H9 (cell line): Measurements from ENCODE around the gene CLRN3. TPM values are rescaled to one million over a fixed set of nuclear protein-coding genes. Genes with fewer than 3 reads are reported as not detected.

Experiments
- DNase-seq: peaks from one replicate; pipeline ENCODE4 v3.0.0-alpha.2; 2017
- H2AFZ ChIP-seq: one replicate; pipeline ENCODE4 v1.6.1; 2013; ENCODE audit warnings: mild to moderate bottlenecking, low read length, control low read depth, moderate library complexity
- H2AK5ac ChIP-seq: 2 replicates; pipeline ENCODE4 v1.6.1; 2013; ENCODE audit warnings: low read length, control low read depth, mixed read lengths; ENCODE audit not compliant: insufficient read length
- H2BK120ac ChIP-seq: one replicate; pipeline ENCODE4 v1.6.1; 2013; ENCODE audit warnings: low read depth, mild to moderate bottlenecking, low read length, control low read depth, inconsistent platforms; ENCODE audit not compliant: poor library complexity, severe bottlenecking
- H2BK12ac ChIP-seq: 2 replicates; pipeline ENCODE4 v1.6.1; 2013; ENCODE audit warnings: low read length, control low read depth, mixed read lengths, low read depth; ENCODE audit not compliant: insufficient read length
- H2BK15ac ChIP-seq: 2 replicates; pipeline ENCODE4 v1.6.1; 2013; ENCODE audit warnings: low read depth, low read length, control low read depth
- H2BK20ac ChIP-seq: one replicate; pipeline ENCODE4 v1.6.1; 2013; ENCODE audit warnings: low read depth, mild to moderate bottlenecking, low read length, control low read depth, inconsistent platforms; ENCODE audit not compliant: poor library complexity, severe bottlenecking
- H2BK5ac ChIP-seq: 2 replicates; pipeline ENCODE4 v1.6.1; 2013; ENCODE audit warnings: low read length, control low read depth, mixed read lengths; ENCODE audit not compliant: insufficient read length
- H3K14ac ChIP-seq: 2 replicates; pipeline ENCODE4 v1.6.1; 2013; ENCODE audit warnings: low read length, control low read depth; ENCODE audit not compliant: insufficient read depth
- H3K18ac ChIP-seq: 2 replicates; pipeline ENCODE4 v1.6.1; 2013; ENCODE audit warnings: low read depth, mild to moderate bottlenecking, mixed read lengths, low read length, control low read depth; ENCODE audit not compliant: insufficient read length
- H3K23ac ChIP-seq: 2 replicates; pipeline ENCODE4 v1.6.1; 2013; ENCODE audit warnings: low read length, control low read depth, mixed read lengths, low read depth; ENCODE audit not compliant: insufficient read length
- H3K23me2 ChIP-seq: 2 replicates; pipeline ENCODE4 v1.6.1; 2013; ENCODE audit warnings: low read depth, mild to moderate bottlenecking, mixed read lengths, low read length, control low read depth; ENCODE audit not compliant: insufficient read length, poor library complexity, severe bottlenecking
- H3K27ac ChIP-seq: 2 replicates; pipeline ENCODE4 v1.5.1; 2013; ENCODE audit warnings: low read length, control low read depth, mixed read lengths, low read depth; ENCODE audit not compliant: insufficient read length
- H3K27me3 ChIP-seq: 2 replicates; pipeline ENCODE4 v1.6.1; 2013; ENCODE audit warnings: low read length, control low read depth, inconsistent platforms; ENCODE audit not compliant: insufficient read depth
- H3K4ac ChIP-seq: 2 replicates; pipeline ENCODE4 v1.6.1; 2013; ENCODE audit warnings: low read depth, mild to moderate bottlenecking, control low read depth, inconsistent platforms, low read length, moderate library complexity
- H3K4me1 ChIP-seq: 2 replicates; pipeline ENCODE4 v1.6.1; 2013; ENCODE audit warnings: low read length, control low read depth, inconsistent platforms; ENCODE audit not compliant: insufficient read depth
- H3K4me2 ChIP-seq: 2 replicates; pipeline ENCODE4 v1.6.1; 2013; ENCODE audit warnings: low read length, control low read depth, mixed read lengths; ENCODE audit not compliant: insufficient read length, insufficient read depth
- H3K56ac ChIP-seq: 2 replicates; pipeline ENCODE4 v1.6.1; 2013; ENCODE audit warnings: low read depth, mild to moderate bottlenecking, mixed read lengths, low read length, control low read depth; ENCODE audit not compliant: insufficient read length
- H3K79me1 ChIP-seq: 2 replicates; pipeline ENCODE4 v1.6.1; 2013; ENCODE audit warnings: low read depth, mild to moderate bottlenecking, moderate library complexity, low read length, control low read depth, inconsistent platforms; ENCODE audit not compliant: insufficient read depth, poor library complexity, severe bottlenecking
- H3K79me2 ChIP-seq: 2 replicates; pipeline ENCODE4 v1.6.1; 2013; ENCODE audit warnings: low read length, control low read depth, inconsistent platforms; ENCODE audit not compliant: insufficient read depth
- H3K9ac ChIP-seq: 2 replicates; pipeline ENCODE4 v1.6.1; 2013; ENCODE audit warnings: low read length, control low read depth, mixed read lengths; ENCODE audit not compliant: insufficient read length; ENCODE audit errors: extremely low read depth
- H3K9me3 ChIP-seq: one replicate; pipeline ENCODE4 v1.6.1; 2013; ENCODE audit warnings: low read depth, low read length, inconsistent platforms; ENCODE audit not compliant: control insufficient read depth
- H3T11ph ChIP-seq: one replicate; pipeline ENCODE4 v1.6.1; 2013; ENCODE audit warnings: mild to moderate bottlenecking, low read length, control low read depth, inconsistent platforms
- H4K20me1 ChIP-seq: one replicate; pipeline ENCODE4 v1.6.1; 2013; ENCODE audit not compliant: control insufficient read depth, insufficient read length, insufficient read depth
- H4K5ac ChIP-seq: 2 replicates; pipeline ENCODE4 v1.6.1; 2013; ENCODE audit warnings: low read depth, mild to moderate bottlenecking, mixed read lengths, low read length, control low read depth; ENCODE audit not compliant: insufficient read length
- H4K8ac ChIP-seq: replicated peaks from 2 replicates; pipeline ENCODE4 v1.6.1; 2013; ENCODE audit warnings: low read length, control low read depth, mixed read lengths, low read depth; ENCODE audit not compliant: insufficient read length
- H4K91ac ChIP-seq: 2 replicates; pipeline ENCODE4 v1.6.1; 2013; ENCODE audit warnings: low read depth, mild to moderate bottlenecking, moderate library complexity, mixed read lengths, low read length, control low read depth; ENCODE audit not compliant: insufficient read length
- H3K27ac Mint-ChIP-seq, 3 experiments: 2 replicates in 2 of 3; 3 replicates in 1 of 3; pipeline ENCODE4 v1.8.0; 2020 to 2021; ENCODE audit warnings: mixed read lengths in 3 of 3, mild to moderate bottlenecking in 1 of 3, moderate library complexity in 1 of 3
- H3K27me3 Mint-ChIP-seq: 2 replicates; pipeline ENCODE4 v1.8.0; 2021; ENCODE audit warnings: low read depth, mild to moderate bottlenecking, moderate library complexity, mixed read lengths
- H3K36me3 Mint-ChIP-seq, 3 experiments: 2 replicates in 2 of 3; 3 replicates in 1 of 3; pipeline ENCODE4 v1.8.0; 2020 to 2021; ENCODE audit warnings: low read depth in 3 of 3, mixed read lengths in 3 of 3; ENCODE audit not compliant: insufficient read depth in 1 of 3
- H3K4me1 Mint-ChIP-seq, 2 experiments: 2 replicates each; pipeline ENCODE4 v1.8.0; 2020; ENCODE audit warnings: mixed read lengths in 2 of 2
- H3K4me3 Mint-ChIP-seq, 2 experiments: 2 replicates in 1 of 2; 3 replicates in 1 of 2; pipeline ENCODE4 v1.8.0; 2020 to 2021; ENCODE audit warnings: mild to moderate bottlenecking in 2 of 2, mixed read lengths in 2 of 2, moderate library complexity in 1 of 2
- H3K9me3 Mint-ChIP-seq, 2 experiments: 2 replicates in 1 of 2; 3 replicates in 1 of 2; pipeline ENCODE4 v1.8.0; 2020; ENCODE audit warnings: mild to moderate bottlenecking in 2 of 2, mixed read lengths in 2 of 2, moderate library complexity in 1 of 2
- WGBS: extraction: QIAGEN DNeasy Blood & Tissue Kit; methylation state at CpG from one replicate; pipeline ENCODE4 v1.1.7; 2013; ENCODE audit warnings: missing lambda C conversion rate, low lambda C conversion rate, mixed read lengths; ENCODE audit not compliant: insufficient read length; ENCODE audit errors: extremely low coverage; 5-methylcytosine and 5-hydroxymethylcytosine counted together
- total RNA-seq: library from RNA; stranded (reverse); gene quantifications from 2 replicates; pipeline ENCODE4 v1.2.1, GENCODE V29; 2021
- TF ChIP-seq, protein P1 (sequence below): fragments of 200-600 bp; sonication (generic); conservative IDR thresholded peaks from 3 replicates; pipeline ENCODE4 v1.8.0; 2021; ENCODE audit warnings: antibody characterized with exemption, mild to moderate bottlenecking

CLRN3 gene
- total RNA-seq, 1 experiment from 2014 or later = not detected

DNA sequence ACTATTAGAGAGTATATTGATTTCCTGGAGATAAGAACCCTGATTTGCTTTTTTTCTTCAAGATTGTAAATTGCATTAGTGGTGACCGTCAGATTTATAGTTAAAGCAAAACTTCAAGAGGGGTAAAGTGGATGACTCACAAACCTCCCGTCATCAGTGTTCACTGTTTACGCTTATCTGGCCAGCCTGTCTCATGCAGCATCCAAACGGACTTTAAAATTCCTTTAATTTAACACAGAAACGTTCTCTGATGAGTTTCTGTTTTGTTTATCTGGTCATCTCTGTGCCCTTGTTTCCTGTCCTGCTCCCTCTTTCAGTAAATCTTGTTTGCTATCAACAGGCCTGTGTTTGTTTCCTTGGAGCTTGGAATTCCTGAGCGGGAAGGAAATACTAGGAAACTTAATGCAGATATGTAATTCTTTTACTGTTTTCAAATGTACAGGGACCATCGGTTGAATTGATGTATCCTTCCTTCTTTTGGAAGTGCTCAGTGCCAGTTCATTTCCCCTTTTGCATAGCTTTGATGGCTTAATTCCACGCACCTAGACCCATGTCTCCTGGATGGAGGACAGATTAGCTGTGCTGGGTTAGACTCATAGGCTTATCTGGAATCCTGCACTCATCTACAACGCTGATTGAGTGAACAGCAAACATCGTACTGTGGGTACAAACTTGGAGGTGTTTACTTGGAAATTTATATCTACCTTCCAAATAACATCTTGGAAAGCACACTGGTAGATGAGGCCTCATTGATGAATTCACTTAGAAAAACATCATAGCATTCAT, 35.5 kb upstream of the CLRN3 start:
- no peaks in the 10 kb centered on the region for H3K79me2 ChIP-seq
- Mint-ChIP-seq H3K27ac (no peak overlapping the region), H3K4me1 (peaks cover 14 to 21% of the 10 kb centered on the region in 2 experiments; a peak in 3 of 4 replicates), H3K4me3 (no peak overlapping the region), H3K36me3 (peaks cover 0 to 4% (median 2%) of the 10 kb centered on the region in 3 experiments; a peak in 3 of 7 replicates), H3K27me3 (peaks cover 2% of the 10 kb centered on the region; the same call in 1 of the 2 replicates), H3K9me3 (peaks cover 2 to 4% of the 10 kb centered on the region in 2 experiments; a peak in 3 of 5 replicates)
- no peak overlapping the region for H3K18ac ChIP-seq
- H4K20me1 ChIP-seq = no peaks in the 10 kb centered on the region
- H2AK5ac ChIP-seq = no peak overlapping the region
- no peaks in the 10 kb centered on the region for H3K27me3 ChIP-seq
- H3K9me3 ChIP-seq = no peaks in the 10 kb centered on the region
- H4K8ac ChIP-seq = no peak overlapping the region
- H3K79me1 ChIP-seq = no peaks in the 10 kb centered on the region
- no peak overlapping the region for H2BK120ac ChIP-seq
- no peak overlapping the region for H4K91ac ChIP-seq
- TF ChIP-seq, protein P1, sequence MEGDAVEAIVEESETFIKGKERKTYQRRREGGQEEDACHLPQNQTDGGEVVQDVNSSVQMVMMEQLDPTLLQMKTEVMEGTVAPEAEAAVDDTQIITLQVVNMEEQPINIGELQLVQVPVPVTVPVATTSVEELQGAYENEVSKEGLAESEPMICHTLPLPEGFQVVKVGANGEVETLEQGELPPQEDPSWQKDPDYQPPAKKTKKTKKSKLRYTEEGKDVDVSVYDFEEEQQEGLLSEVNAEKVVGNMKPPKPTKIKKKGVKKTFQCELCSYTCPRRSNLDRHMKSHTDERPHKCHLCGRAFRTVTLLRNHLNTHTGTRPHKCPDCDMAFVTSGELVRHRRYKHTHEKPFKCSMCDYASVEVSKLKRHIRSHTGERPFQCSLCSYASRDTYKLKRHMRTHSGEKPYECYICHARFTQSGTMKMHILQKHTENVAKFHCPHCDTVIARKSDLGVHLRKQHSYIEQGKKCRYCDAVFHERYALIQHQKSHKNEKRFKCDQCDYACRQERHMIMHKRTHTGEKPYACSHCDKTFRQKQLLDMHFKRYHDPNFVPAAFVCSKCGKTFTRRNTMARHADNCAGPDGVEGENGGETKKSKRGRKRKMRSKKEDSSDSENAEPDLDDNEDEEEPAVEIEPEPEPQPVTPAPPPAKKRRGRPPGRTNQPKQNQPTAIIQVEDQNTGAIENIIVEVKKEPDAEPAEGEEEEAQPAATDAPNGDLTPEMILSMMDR = no peak
- no peak overlapping the region for H3K23ac ChIP-seq
- no peak overlapping the region for H3T11ph ChIP-seq
- no peak overlapping the region for H2BK5ac ChIP-seq
- no peak overlapping the region for H2BK12ac ChIP-seq
- DNase-seq = no peak
- H3K27ac ChIP-seq = no peak overlapping the region
- no peak overlapping the region for H3K14ac ChIP-seq
- no peak overlapping the region for H3K4me2 ChIP-seq
- H3K9ac ChIP-seq = no peak overlapping the region
- no CpG with 5 or more reads among the region's 10 CpGs for WGBS
- H4K5ac ChIP-seq = no peak overlapping the region
- H3K4me1 ChIP-seq = no peaks in the 10 kb centered on the region
- H2AFZ ChIP-seq = no peak overlapping the region
- no peak overlapping the region for H3K56ac ChIP-seq
- no peaks in the 10 kb centered on the region for H3K23me2 ChIP-seq
- H2BK20ac ChIP-seq = no peak overlapping the region
- H2BK15ac ChIP-seq = no peak overlapping the region
- no peak overlapping the region for H3K4ac ChIP-seq
